Stimulated activated CD8-positive, alpha-beta memory T cell treated with anti-CD3 and anti-CD28 coated beads, Interleukin-7, amount 100 ng/mL, for 48 hours (primary cell): ENCODE results near the gene MALAT1.

ENCODE experiments used
- DNase-seq, 2 donors: peaks; one replicate each; pipeline ENCODE4 v3.0.0-alpha.2; 2020; ENCODE audit warnings: low read depth in 1 of 2; ENCODE audit errors: extremely low read depth in 1 of 2

MALAT1 gene

DNA sequence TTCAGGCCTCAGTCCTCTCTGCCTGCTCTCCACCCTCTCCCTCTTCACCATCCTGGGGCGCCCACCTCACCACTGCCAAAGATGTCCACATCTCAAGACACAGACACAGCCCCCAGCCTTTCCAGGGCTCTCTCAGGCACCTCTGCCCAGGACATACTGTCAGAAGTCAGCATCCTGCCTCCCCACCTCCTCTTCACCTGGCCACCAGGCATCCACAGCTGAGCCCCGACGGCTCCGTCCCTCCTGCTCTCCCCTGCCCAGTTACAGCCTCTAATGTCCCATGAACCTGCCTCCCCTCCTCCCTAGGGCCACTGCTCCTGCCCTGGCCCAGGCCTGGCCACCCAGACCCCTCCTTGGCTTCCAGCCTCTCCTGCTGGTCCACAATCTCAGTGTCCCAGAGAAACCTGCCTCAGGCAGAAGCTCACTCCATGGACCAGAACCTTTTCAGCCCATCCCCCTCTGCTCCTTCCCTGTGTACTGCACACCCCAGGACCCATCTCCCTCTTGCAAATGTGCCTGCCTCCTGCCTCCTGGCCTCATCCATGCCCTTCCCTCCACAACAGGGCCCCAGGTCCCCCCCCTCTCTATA lies 56.1 kb downstream of the MALAT1 start:
- no peak for DNase-seq

GRCh38 chr11:65555693-65556231 lies 56.9 kb downstream of the MALAT1 start:
- no peak for DNase-seq
